Karpas-422 (cell line): ENCODE measurements around the gene SAMD8. TPM values are rescaled to one million over a fixed set of nuclear protein-coding genes. Genes with fewer than 3 reads are reported as not detected.
A peak's percentile ranks its signal among the peaks of the same experiment; 100 is the strongest.
"Not testable (repeated sequence)": the region's sequence is repeated elsewhere in the genome, so short reads cannot be mapped to it uniquely, and the experiment has no call there.

Experiments used
- DNase-seq: peaks from one replicate; pipeline ENCODE4 v3.0.0-alpha.2; 2015
- H2AFZ ChIP-seq: fragments of 200-600 bp; sonication (generic); 2 replicates; pipeline ENCODE4 v1.6.1; 2014; ENCODE audit warnings: antibody characterized with exemption, low read length, mixed read lengths
- H3K27ac ChIP-seq: fragments of 200-600 bp; sonication (generic); 2 replicates; pipeline ENCODE4 v1.5.1; 2014; ENCODE audit warnings: mild to moderate bottlenecking, low read length, moderate library complexity
- H3K27me3 ChIP-seq: fragments of 200-600 bp; sonication (generic); 2 replicates; pipeline ENCODE4 v1.6.1; 2014; ENCODE audit warnings: low read length, mixed read lengths
- H3K36me3 ChIP-seq: fragments of 200-600 bp; sonication (generic); 2 replicates; pipeline ENCODE4 v1.6.1; 2014; ENCODE audit warnings: low read length, mixed read lengths; ENCODE audit not compliant: insufficient read depth
- H3K4me1 ChIP-seq: fragments of 200-600 bp; sonication (generic); 2 replicates; pipeline ENCODE4 v1.6.1; 2014; ENCODE audit warnings: mild to moderate bottlenecking, low read length, mixed read lengths
- H3K4me2 ChIP-seq: fragments of 200-600 bp; sonication (generic); 2 replicates; pipeline ENCODE4 v1.6.1; 2014; ENCODE audit warnings: low read length, low read depth, mild to moderate bottlenecking; ENCODE audit not compliant: poor library complexity, severe bottlenecking
- H3K4me3 ChIP-seq: fragments of 200-600 bp; sonication (generic); 2 replicates; pipeline ENCODE4 v1.5.1; 2014; ENCODE audit warnings: mild to moderate bottlenecking, antibody characterized with exemption, low read length, mixed read lengths
- H3K79me2 ChIP-seq: fragments of 200-600 bp; sonication (generic); 2 replicates; pipeline ENCODE4 v1.6.1; 2014; ENCODE audit warnings: mild to moderate bottlenecking, low read length, mixed read lengths
- H3K9ac ChIP-seq: fragments of 200-600 bp; sonication (generic); 2 replicates; pipeline ENCODE4 v1.6.0; 2014; ENCODE audit warnings: low read length
- H3K9me2 ChIP-seq: fragments of 200-600 bp; sonication (generic), shearing (Covaris generic); replicated peaks from 2 replicates; pipeline ENCODE4 v1.6.0; 2014; ENCODE audit warnings: mild to moderate bottlenecking, low read length, moderate library complexity; ENCODE audit not compliant: insufficient read depth
- H3K9me3 ChIP-seq: fragments of 300-700, 200-600 bp; sonication (generic); 2 replicates; pipeline ENCODE4 v1.6.1; 2014; ENCODE audit warnings: low read length, mixed read lengths
- H4K20me1 ChIP-seq: fragments of 200-600 bp; sonication (generic); 2 replicates; pipeline ENCODE4 v1.6.1; 2014; ENCODE audit warnings: mild to moderate bottlenecking, antibody characterized with exemption, low read length, low read depth; ENCODE audit not compliant: insufficient read depth
- total RNA-seq: library from RNA; depleted of rRNA; stranded (reverse); fragments of >200 nt; shearing (Covaris generic); gene quantifications from 2 replicates; pipeline ENCODE4 v1.2.3, GENCODE V29; 2014; ENCODE audit warnings: low replicate concordance

Gene SAMD8
- total RNA-seq, 1 experiment from 2014 or later: 18.8 TPM

GRCh38 chr10:75203046-75203620 lies 91.7 kb downstream of the SAMD8 start:
- H3K4me3 ChIP-seq, H3K9me3 ChIP-seq, H3K79me2 ChIP-seq, H3K4me1 ChIP-seq, H2AFZ ChIP-seq, H3K27ac ChIP-seq, H4K20me1 ChIP-seq, H3K27me3 ChIP-seq, DNase-seq, H3K36me3 ChIP-seq, H3K4me2 ChIP-seq, H3K9ac ChIP-seq, H3K9me2 ChIP-seq: not testable (repeated sequence)

- Histone ChIP-seq H3K4me1 (no peaks in the 10 kb centered on the region), H3K4me2 (no peak overlapping the region), H3K9ac (no peak overlapping the region), H3K27ac (no peak overlapping the region), H3K9me3 (no peaks in the 10 kb centered on the region), H4K20me1 (no peaks in the 10 kb centered on the region), H3K36me3 (no peaks in the 10 kb centered on the region), H2AFZ (no peak overlapping the region), H3K79me2 (no peaks in the 10 kb centered on the region), H3K27me3 (no peaks in the 10 kb centered on the region), H3K9me2 (no peaks in the 10 kb centered on the region), H3K4me3 (no peak overlapping the region)
- DNase-seq: no peak
These were observed 92.3 kb downstream of the SAMD8 start for GRCh38 chr10:75203724-75204123.

- no peaks in the 10 kb centered on the region for H4K20me1 ChIP-seq
- H3K9me3 ChIP-seq: no peaks in the 10 kb centered on the region
- no peak overlapping the region for H3K4me2 ChIP-seq
- no peaks in the 10 kb centered on the region for H3K36me3 ChIP-seq
- H3K27ac ChIP-seq: no peak overlapping the region
- peaks cover 3% of the 10 kb centered on the region for H3K79me2 ChIP-seq
- H3K9me2 ChIP-seq: no peaks in the 10 kb centered on the region
- H2AFZ ChIP-seq: no peak overlapping the region
- no peak for DNase-seq
- no peaks in the 10 kb centered on the region for H3K27me3 ChIP-seq
- H3K9ac ChIP-seq: no peak overlapping the region
- H3K4me3 ChIP-seq: no peak overlapping the region
- H3K4me1 ChIP-seq: peaks cover 7% of the 10 kb centered on the region
These were observed 94.5 kb downstream of the SAMD8 start for GRCh38 chr10:75205908-75206307.

- H3K4me1 ChIP-seq, H3K9me2 ChIP-seq, H4K20me1 ChIP-seq, H3K4me2 ChIP-seq, DNase-seq, H3K4me3 ChIP-seq, H3K27me3 ChIP-seq, H3K9ac ChIP-seq, H3K9me3 ChIP-seq, H2AFZ ChIP-seq, H3K27ac ChIP-seq, H3K36me3 ChIP-seq: not testable (repeated sequence)
- peaks cover 10% of the 10 kb centered on the region for H3K79me2 ChIP-seq
These were observed 95.2 kb downstream of the SAMD8 start for GRCh38 chr10:75206638-75207037.

- no peak for DNase-seq
- H3K9me2 ChIP-seq: no peaks in the 10 kb centered on the region
- H3K4me3 ChIP-seq: no peak overlapping the region
- H3K36me3 ChIP-seq: peaks cover 2% of the 10 kb centered on the region; the same call in 1 of the 2 replicates
- H3K9ac ChIP-seq: no peak overlapping the region
- no peak overlapping the region for H3K4me2 ChIP-seq
- no peak overlapping the region for H2AFZ ChIP-seq
- peaks cover 7% of the 10 kb centered on the region; the same call in 1 of the 2 replicates for H4K20me1 ChIP-seq
- peaks cover 14% of the 10 kb centered on the region for H3K4me1 ChIP-seq
- no peak overlapping the region for H3K27ac ChIP-seq
- H3K27me3 ChIP-seq: no peaks in the 10 kb centered on the region
- peaks cover 16% of the 10 kb centered on the region for H3K79me2 ChIP-seq
- H3K9me3 ChIP-seq: no peaks in the 10 kb centered on the region
These were observed 95.8 kb downstream of the SAMD8 start for GRCh38 chr10:75207079-75207856.

- H3K9me2 ChIP-seq: no peaks in the 10 kb centered on the region
- peaks cover 12% of the 10 kb centered on the region; the same call in 1 of the 2 replicates for H4K20me1 ChIP-seq
- H3K27ac ChIP-seq: no peak overlapping the region
- H3K4me3 ChIP-seq: no peak overlapping the region
- no peak overlapping the region for H3K9ac ChIP-seq
- DNase-seq: no peak
- H3K4me2 ChIP-seq: no peak overlapping the region
- H2AFZ ChIP-seq: no peak overlapping the region
- H3K9me3 ChIP-seq: no peaks in the 10 kb centered on the region
- H3K27me3 ChIP-seq: no peaks in the 10 kb centered on the region
- H3K4me1 ChIP-seq: peaks cover 19% of the 10 kb centered on the region
- peaks cover 22% of the 10 kb centered on the region for H3K79me2 ChIP-seq
- H3K36me3 ChIP-seq: peaks cover 7% of the 10 kb centered on the region; the same call in 1 of the 2 replicates
These were observed 96.3 kb downstream of the SAMD8 start for GRCh38 chr10:75207857-75208144.

- no peaks in the 10 kb centered on the region for H3K9me2 ChIP-seq
- H3K27me3 ChIP-seq: no peaks in the 10 kb centered on the region
- H3K27ac ChIP-seq: no peak overlapping the region
- H3K9me3 ChIP-seq: no peaks in the 10 kb centered on the region
- H3K36me3 ChIP-seq: peaks cover 11% of the 10 kb centered on the region; the same call in 1 of the 2 replicates
- H2AFZ ChIP-seq: no peak overlapping the region
- H4K20me1 ChIP-seq: peaks cover 16% of the 10 kb centered on the region; the same call in 1 of the 2 replicates
- no peak overlapping the region for H3K4me3 ChIP-seq
- no peak overlapping the region for H3K4me2 ChIP-seq
- peaks cover 26% of the 10 kb centered on the region for H3K79me2 ChIP-seq
- peaks cover 22% of the 10 kb centered on the region for H3K4me1 ChIP-seq
- no peak for DNase-seq
- H3K9ac ChIP-seq: no peak overlapping the region
These were observed 96.7 kb downstream of the SAMD8 start for GRCh38 chr10:75208181-75208580.

GRCh38 chr10:75209086-75209920 lies 97.8 kb downstream of the SAMD8 start:
- DNase-seq: no peak
- H3K9ac ChIP-seq: peak overlapping the region; percentile 82
- H3K27ac ChIP-seq: peak overlapping the region; percentile 77
- H3K36me3 ChIP-seq: peaks cover 19% of the 10 kb centered on the region
- peak overlapping the region; percentile 65; the same call in 1 of the 2 replicates for H2AFZ ChIP-seq
- peaks cover 22% of the 10 kb centered on the region for H3K4me1 ChIP-seq
- peaks cover 34% of the 10 kb centered on the region for H3K79me2 ChIP-seq
- H3K9me2 ChIP-seq: no peaks in the 10 kb centered on the region
- H3K27me3 ChIP-seq: no peaks in the 10 kb centered on the region
- peak overlapping the region; percentile 78 for H3K4me3 ChIP-seq
- H4K20me1 ChIP-seq: peaks cover 16% of the 10 kb centered on the region; the same call in 1 of the 2 replicates
- H3K4me2 ChIP-seq: peak overlapping the region; percentile 80
- H3K9me3 ChIP-seq: no peaks in the 10 kb centered on the region
